Hepatocyte (in vitro differentiated cells): Measurements from ENCODE around the gene ENOX1.

Experiments
- EZH2 ChIP-seq: fragments of 200-600 bp; sonication (generic); IDR thresholded peaks from 2 replicates; pipeline ENCODE4 v1.6.1; 2016; ENCODE audit warnings: antibody characterized with exemption, mild to moderate bottlenecking, borderline replicate concordance
- TF ChIP-seq, protein P1 (sequence below): fragments of 200-600 bp; sonication (generic); IDR thresholded peaks from 2 replicates; pipeline ENCODE4 v1.5.1; 2016; ENCODE audit warnings: antibody characterized with exemption, mild to moderate bottlenecking; ENCODE audit not compliant: poor library complexity

DNA sequence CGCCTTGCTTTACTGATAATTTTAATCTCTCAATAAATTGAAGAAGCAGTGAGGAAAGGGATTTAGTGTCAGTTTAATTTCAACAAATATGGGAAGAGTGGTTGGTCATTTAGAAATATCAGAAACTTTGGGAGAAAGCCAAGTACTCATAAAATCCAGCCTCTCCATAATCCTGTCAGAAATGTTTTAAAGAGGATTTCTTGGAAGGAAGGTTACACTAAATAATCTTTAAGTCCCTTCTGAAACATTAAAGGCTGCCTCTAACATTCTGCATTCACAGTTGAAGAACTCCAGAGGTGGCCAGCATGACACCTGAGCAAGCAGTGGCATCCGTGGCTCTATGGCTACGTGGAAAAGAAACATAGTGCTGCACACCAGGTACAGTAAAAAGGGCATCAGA is 378.5 kb downstream of the ENOX1 start:
- TF ChIP-seq EZH2, result no peak
- TF ChIP-seq, protein P1, sequence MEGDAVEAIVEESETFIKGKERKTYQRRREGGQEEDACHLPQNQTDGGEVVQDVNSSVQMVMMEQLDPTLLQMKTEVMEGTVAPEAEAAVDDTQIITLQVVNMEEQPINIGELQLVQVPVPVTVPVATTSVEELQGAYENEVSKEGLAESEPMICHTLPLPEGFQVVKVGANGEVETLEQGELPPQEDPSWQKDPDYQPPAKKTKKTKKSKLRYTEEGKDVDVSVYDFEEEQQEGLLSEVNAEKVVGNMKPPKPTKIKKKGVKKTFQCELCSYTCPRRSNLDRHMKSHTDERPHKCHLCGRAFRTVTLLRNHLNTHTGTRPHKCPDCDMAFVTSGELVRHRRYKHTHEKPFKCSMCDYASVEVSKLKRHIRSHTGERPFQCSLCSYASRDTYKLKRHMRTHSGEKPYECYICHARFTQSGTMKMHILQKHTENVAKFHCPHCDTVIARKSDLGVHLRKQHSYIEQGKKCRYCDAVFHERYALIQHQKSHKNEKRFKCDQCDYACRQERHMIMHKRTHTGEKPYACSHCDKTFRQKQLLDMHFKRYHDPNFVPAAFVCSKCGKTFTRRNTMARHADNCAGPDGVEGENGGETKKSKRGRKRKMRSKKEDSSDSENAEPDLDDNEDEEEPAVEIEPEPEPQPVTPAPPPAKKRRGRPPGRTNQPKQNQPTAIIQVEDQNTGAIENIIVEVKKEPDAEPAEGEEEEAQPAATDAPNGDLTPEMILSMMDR, result no peak
